Activated CD4-positive, alpha-beta T cell treated with anti-CD3 and anti-CD28 coated beads for 48 hours (primary cell): ENCODE data around the gene KRAS.
A peak's percentile ranks its signal among the peaks of the same experiment; 100 is the strongest.

Source experiments
- DNase-seq: peaks from one replicate; pipeline ENCODE4 v3.0.0-alpha.2; 2020

KRAS gene

GRCh38 chr12:25250744-25251730 lies at the start of gene KRAS:
KRAS (minus strand) TSS chr12:25250929.
- peak; percentile 92 for DNase-seq

GRCh38 chr12:25296381-25296780 lies 45.7 kb upstream of the KRAS start:
- no peak for DNase-seq

DNA sequence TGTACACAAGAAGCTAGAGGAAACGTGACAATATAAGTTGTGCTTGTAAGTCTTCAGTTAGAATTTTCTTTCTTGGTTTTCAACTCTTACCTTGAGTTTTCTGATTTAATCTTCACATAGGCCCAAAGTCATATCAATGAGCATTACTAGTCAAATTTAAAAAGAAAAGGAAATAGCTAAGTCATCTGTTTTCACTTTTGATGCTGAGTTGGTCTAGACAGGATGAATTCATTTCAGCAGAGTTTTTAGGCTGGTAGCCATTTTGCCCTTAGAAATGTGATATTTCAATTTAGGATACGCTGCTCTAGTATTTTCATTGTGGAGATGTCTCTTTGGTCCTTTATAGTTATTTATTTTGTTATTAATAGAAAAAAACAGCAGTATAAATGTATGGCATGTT lies 44.6 kb upstream of the KRAS start:
- DNase-seq, result no peak

DNA sequence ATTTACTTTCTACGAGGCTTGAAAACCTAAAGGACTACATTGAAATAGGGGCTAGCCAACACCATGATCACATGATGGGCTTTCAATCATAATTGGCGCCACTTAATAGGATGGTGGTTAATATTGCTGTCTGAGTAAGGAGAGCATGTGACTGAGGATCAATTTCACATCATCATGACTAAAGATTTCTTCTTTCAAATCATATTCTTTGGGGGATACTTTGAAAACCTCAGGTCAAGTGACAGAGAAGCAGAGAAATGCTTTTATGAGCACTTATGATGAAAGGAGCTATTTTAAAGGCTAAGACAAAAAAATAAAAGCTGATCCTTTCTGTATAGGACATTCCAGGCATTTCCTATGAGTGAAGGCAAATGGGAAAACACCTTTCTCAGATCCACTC lies 42.9 kb upstream of the KRAS start:
- no peak for DNase-seq

- peak; percentile 24 for DNase-seq
Measured at GRCh38 chr12:25292810-25293221, 42.1 kb upstream of the KRAS start.

- DNase-seq, result no peak
Measured at GRCh38 chr12:25287610-25288009, 36.9 kb upstream of the KRAS start.

GRCh38 chr12:25286837-25287236 lies 36.1 kb upstream of the KRAS start:
- no peak for DNase-seq

GRCh38 chr12:25284024-25284423 lies 33.3 kb upstream of the KRAS start:
- DNase-seq, result no peak

DNA sequence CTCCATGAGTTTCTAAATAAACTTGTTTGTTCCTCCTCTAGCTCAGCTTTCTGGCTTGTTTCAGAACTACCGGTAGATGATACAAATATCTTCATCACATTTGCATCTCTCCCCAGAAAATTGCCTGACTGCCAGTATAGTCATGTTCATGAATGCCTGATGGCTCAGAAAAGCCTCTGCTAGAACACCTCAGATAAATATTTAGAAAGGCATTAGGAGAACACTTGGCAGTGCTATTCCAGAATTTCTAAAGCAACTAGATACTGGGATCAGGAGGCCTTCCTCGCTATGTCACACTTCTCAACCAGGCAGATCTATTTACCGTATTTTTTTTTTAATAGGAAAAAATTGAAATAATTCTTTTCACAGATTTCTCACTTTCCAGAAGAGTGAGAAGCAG lies 32.3 kb upstream of the KRAS start:
- DNase-seq, result no peak

DNA sequence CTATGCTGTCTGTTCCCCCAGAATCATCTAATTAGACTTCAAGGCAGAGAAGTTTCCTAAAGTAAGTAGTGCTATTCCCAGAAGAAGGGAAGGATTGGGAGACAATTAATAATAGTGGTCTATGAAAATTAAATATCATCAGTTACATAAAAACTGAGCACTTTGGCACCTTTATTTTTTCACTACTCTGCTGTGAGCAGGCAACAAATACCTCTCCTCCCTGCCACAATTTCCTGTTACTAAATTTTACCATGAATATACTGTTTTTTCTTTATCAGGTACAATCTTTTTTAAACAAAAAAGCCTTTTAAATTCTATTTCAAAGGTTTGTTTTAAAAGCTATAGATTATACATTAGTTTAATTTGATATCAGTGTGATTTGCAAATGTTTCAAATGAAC lies 29.4 kb upstream of the KRAS start:
- DNase-seq, result no peak

DNA sequence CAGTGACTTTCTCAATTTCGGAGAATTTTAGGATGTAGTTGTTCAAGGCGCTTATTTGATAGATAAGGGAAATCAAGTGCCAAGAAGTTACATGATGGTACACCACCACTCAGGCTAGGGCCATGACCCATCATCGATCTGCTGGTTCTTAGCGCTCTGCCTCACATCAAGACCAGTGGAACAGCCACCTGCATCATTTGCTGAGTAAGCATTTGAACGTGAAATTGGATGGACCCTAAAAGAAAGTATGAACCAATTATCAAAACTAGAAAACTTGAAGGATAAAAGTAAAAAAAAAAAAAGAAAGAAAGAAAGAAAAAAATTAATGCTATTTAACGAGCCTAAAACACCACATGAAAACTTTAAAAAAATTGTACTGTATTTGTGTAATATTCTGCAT lies 27.5 kb upstream of the KRAS start:
- DNase-seq, result no peak

DNA sequence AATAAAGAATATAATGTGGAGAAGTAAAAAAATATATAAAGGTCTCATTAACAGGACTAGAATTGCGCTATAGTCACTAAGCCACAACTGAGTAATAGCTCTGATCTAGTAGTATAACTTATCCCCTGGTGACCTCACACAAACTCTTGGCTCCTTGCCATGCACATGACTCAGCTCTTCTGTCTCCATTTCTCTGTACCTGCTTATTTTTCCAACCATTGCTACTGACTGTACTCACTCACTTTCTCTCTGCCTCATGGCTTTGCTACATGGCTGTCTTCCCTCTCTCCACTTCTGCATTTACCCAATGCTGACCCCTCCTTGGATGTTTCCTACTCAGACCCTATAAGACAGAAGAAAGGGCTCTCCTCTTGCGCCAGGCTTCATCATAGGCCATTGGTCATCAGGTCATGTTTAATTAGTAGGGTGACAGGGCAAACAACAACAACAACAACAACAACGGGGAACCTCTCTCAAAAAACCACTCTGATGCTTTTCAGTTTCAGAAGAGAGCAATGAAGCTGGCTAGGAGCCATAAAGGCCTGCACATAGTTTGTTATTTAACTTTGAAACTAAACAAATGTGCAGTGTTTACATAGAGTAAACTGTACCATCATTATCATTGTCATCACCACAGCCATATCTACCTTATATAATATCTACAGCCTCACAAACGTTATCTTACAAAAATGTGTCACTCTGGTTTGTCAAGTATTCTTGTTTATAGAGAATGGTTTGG lies 25.6 kb upstream of the KRAS start:
- peak; percentile 89 for DNase-seq

- no peak for DNase-seq
Measured at GRCh38 chr12:25271486-25272098, 20.9 kb upstream of the KRAS start.

DNA sequence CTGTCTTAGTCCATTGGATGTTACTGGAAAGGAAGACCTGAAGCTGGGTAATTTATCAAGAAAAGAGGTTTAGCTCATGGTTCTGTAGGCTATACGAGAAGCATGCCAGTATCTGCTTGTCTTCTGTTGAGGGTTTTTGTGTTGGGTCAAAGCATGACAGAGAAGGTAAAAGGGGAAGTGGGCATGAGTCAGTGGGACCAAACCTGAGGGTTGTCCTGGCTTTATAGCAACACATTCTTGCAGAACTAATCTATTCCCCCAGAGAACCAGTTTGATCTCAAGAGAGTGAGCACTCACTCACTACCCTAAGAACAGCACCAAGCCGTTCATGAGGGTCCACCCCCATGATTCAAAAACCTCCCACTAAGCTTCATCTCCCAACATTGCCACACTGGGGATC lies 19.0 kb upstream of the KRAS start:
- DNase-seq, result no peak

DNA sequence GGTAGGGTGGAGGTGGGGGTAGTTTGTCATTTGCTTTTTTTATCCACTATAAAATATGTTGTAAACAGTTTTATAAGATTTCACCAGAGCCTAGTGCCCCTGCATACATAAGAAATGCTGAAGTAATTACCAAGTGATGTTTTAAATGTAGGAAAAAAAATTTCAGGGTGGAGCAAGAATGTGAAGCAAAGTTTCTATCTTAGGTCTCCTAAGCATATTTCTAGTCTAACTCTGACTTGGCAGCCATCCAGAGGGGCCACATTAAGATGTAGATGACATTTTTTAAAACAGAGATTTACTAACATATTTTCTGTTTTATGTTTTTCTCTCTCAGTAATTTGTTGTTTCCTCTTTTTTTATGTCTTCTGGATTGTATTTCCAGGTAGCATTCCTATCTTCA lies 15.8 kb upstream of the KRAS start:
- DNase-seq, result no peak

- DNase-seq, result no peak
Measured at GRCh38 chr12:25264862-25265261, 14.1 kb upstream of the KRAS start.

GRCh38 chr12:25264114-25264513 lies 13.4 kb upstream of the KRAS start:
- DNase-seq, result no peak

GRCh38 chr12:25263594-25263993 lies 12.9 kb upstream of the KRAS start:
- no peak for DNase-seq

GRCh38 chr12:25262389-25263074 lies 11.8 kb upstream of the KRAS start:
- DNase-seq, result no peak

GRCh38 chr12:25257590-25258324 lies 7.0 kb upstream of the KRAS start:
- DNase-seq, result no peak

- no peak for DNase-seq
Measured at GRCh38 chr12:25256826-25257225, 6.1 kb upstream of the KRAS start.

DNA sequence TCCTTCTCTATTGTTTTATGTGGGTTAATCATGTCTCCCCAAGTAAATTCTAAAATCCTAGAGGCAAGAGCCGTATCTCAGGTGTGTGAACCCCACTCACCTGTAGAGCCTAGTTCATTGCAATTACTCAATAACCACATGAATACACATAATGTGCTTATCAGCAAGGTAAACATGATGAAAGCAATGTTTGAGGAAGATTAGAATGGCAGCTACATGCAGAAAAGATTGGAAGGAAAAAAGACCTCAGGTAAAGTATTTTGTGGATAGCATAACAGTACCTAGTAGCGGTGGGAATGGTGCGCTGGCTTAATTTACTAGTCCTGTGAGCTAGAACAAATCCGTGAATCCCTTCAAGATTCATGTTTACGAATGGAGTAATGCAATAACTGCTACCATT lies 5.3 kb upstream of the KRAS start:
- no peak for DNase-seq
